Breast epithelium (tissue), 4 donors: Measurements from ENCODE around the gene SCRG1. TPM values are rescaled to one million over a fixed set of nuclear protein-coding genes. Genes with fewer than 3 reads are reported as not detected.

Source experiments
- DNase-seq, 2 donors: peaks; one replicate each; pipeline ENCODE4 v3.0.0-alpha.2; 2019; ENCODE audit warnings: low spot score in 2 of 2
- H3K27ac ChIP-seq, 2 donors: fragments of 200-600 bp; sonication (generic) in 1 of 2; one replicate each; pipeline ENCODE4 v1.5.1; 2016 to 2019; ENCODE audit warnings: mild to moderate bottlenecking in 1 of 2
- H3K27me3 ChIP-seq, 2 donors: fragments of 200-600 bp; sonication (generic) in 1 of 2; one replicate each; pipeline versions ENCODE4 v1.5.1 to v1.6.0; 2017 to 2019; ENCODE audit warnings: control low read depth in 1 of 2, mild to moderate bottlenecking in 1 of 2
- H3K36me3 ChIP-seq: fragments of 200-600 bp; one replicate; pipeline ENCODE4 v1.5.1; 2019
- H3K4me1 ChIP-seq, 2 donors: fragments of 200-600 bp; sonication (generic); one replicate each; pipeline ENCODE4 v1.5.1; 2016 to 2019; ENCODE audit warnings: control low read depth in 1 of 2
- H3K4me3 ChIP-seq, 3 donors: fragments of 200-600 bp; sonication (generic); 1 replicate in 2 of 3; 2 replicates in 1 of 3; pipeline ENCODE4 v1.5.1; 2016 to 2019; ENCODE audit warnings: mild to moderate bottlenecking in 3 of 3, moderate library complexity in 2 of 3
- H3K9me3 ChIP-seq, 2 donors: fragments of 200-600 bp; sonication (generic) in 1 of 2; one replicate each; pipeline ENCODE4 v1.5.1; 2016 to 2019; ENCODE audit warnings: control low read depth in 1 of 2
- POLR2A ChIP-seq: fragments of 450-650 bp; IDR thresholded peaks from one replicate; pipeline ENCODE4 v1.6.1; 2016; ENCODE audit warnings: antibody characterized with exemption, mild to moderate bottlenecking, moderate library complexity
- POLR2AphosphoS5 ChIP-seq, 3 donors: sonication (generic); formaldehyde crosslinking; IDR thresholded peaks; one replicate each; pipeline ENCODE4 v1.6.1; 2017; ENCODE audit warnings: antibody characterized with exemption in 3 of 3
- intact Hi-C: fragments of 100-400 bp; cut with DNase I; formaldehyde crosslinking; loops from one replicate; pipeline ENCODE4 v1.15.1; 2023; ENCODE audit warnings: low total_unique reads
- total RNA-seq, 3 donors: library from RNA; depleted of rRNA; stranded (reverse); fragments of >200 nt; gene quantifications; one replicate each; pipeline ENCODE4 v1.1.0, GENCODE V29; 2016
- TF ChIP-seq, protein P1 (sequence below), 3 donors: fragments of 450-650 bp; IDR thresholded peaks; one replicate each; pipeline ENCODE4 v1.5.1; 2016 to 2017; ENCODE audit warnings: antibody characterized with exemption in 3 of 3, mild to moderate bottlenecking in 3 of 3, moderate library complexity in 3 of 3

SCRG1 gene
- total RNA-seq, 3 donors from 2014 or later: under 0.01 to 4.0 (median 0.48) TPM

GRCh38 chr4:173403051-173403450 is 4.1 kb upstream of the SCRG1 start:
- DNase-seq: no peak
- H3K36me3 ChIP-seq: no peaks in the 10 kb centered on the region
- H3K4me3 ChIP-seq: no peak overlapping the region
- intact Hi-C loops: loop anchor here (5.0 kb wide), 1 partner anchor 789 kb away; no protein-coding TSS in a partner anchor
- no peak overlapping the region for H3K27ac ChIP-seq
- no peaks in the 10 kb centered on the region for H3K27me3 ChIP-seq
- no peaks in the 10 kb centered on the region for H3K9me3 ChIP-seq
- no peaks in the 10 kb centered on the region for H3K4me1 ChIP-seq
- TF ChIP-seq, protein P1, sequence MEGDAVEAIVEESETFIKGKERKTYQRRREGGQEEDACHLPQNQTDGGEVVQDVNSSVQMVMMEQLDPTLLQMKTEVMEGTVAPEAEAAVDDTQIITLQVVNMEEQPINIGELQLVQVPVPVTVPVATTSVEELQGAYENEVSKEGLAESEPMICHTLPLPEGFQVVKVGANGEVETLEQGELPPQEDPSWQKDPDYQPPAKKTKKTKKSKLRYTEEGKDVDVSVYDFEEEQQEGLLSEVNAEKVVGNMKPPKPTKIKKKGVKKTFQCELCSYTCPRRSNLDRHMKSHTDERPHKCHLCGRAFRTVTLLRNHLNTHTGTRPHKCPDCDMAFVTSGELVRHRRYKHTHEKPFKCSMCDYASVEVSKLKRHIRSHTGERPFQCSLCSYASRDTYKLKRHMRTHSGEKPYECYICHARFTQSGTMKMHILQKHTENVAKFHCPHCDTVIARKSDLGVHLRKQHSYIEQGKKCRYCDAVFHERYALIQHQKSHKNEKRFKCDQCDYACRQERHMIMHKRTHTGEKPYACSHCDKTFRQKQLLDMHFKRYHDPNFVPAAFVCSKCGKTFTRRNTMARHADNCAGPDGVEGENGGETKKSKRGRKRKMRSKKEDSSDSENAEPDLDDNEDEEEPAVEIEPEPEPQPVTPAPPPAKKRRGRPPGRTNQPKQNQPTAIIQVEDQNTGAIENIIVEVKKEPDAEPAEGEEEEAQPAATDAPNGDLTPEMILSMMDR (IDR thresholded peaks at IDR 0.05): no peak
- no peak for TF ChIP-seq POLR2A
- TF ChIP-seq POLR2AphosphoS5 (IDR thresholded peaks at IDR 0.05): no peak

DNA sequence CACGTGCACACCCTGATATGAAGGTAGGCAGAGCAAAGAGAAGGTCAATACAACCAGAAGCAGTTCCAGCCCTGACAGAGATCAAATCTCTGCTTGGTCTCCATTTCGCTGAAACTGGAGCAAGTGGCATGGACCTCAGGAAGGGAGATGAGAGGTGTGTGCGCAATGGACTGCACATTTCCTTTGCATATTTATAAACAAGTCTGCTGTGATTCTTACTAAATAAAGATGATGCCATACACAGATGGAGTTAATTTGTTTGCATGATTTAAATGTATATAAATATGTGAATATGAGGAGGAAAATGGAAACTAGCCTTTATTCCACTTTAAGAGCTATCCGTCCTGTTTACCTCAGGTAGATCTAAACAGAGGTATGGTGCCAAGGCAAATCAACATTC is 2.1 kb upstream of the SCRG1 start:
- DNase-seq: no peak
- Histone ChIP-seq H3K9me3 (no peaks in the 10 kb centered on the region), H3K4me3 (no peak overlapping the region), H3K4me1 (no peaks in the 10 kb centered on the region), H3K27ac (no peak overlapping the region), H3K36me3 (no peaks in the 10 kb centered on the region), H3K27me3 (no peaks in the 10 kb centered on the region)
- intact Hi-C loops: loop anchor here (5.0 kb wide), 1 partner anchor 791 kb away; no protein-coding TSS in a partner anchor
- no peak for TF ChIP-seq POLR2AphosphoS5 (IDR thresholded peaks at IDR 0.05)
- TF ChIP-seq, protein P1 (IDR thresholded peaks at IDR 0.05): no peak
- TF ChIP-seq POLR2A: no peak

- Histone ChIP-seq H3K27ac (no peak overlapping the region), H3K9me3 (no peaks in the 10 kb centered on the region), H3K4me1 (no peaks in the 10 kb centered on the region), H3K27me3 (no peaks in the 10 kb centered on the region), H3K36me3 (no peaks in the 10 kb centered on the region), H3K4me3 (no peak overlapping the region)
- intact Hi-C loops: no loop called here
- no peak for DNase-seq
- no peak for TF ChIP-seq POLR2A
- no peak for TF ChIP-seq POLR2AphosphoS5 (IDR thresholded peaks at IDR 0.05)
- TF ChIP-seq, protein P1 (IDR thresholded peaks at IDR 0.05): no peak
These were observed 696 bp downstream of the SCRG1 start for GRCh38 chr4:173398220-173398619.

DNA sequence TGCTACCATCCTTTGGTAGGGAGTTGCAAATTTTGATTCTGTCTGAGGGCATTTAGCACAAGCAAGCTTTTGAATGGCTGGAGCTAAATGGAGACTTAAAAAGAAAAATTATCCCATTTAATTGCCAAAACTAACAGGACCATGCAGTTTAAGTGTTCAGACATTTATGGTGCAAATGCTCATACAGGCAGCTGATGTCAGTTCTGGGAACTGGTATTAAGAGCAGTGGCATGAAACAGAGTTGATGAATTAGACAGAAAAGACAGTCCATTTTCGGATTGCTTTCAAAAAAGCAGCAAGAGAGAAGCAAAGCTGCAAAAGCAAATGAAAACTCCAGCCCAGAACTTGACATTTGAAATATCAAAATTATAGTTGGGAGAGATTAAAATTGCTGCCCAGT is 1.3 kb downstream of the SCRG1 start:
- Histone ChIP-seq H3K27ac (no peak overlapping the region), H3K4me3 (no peak overlapping the region), H3K4me1 (no peaks in the 10 kb centered on the region), H3K36me3 (no peaks in the 10 kb centered on the region), H3K27me3 (no peaks in the 10 kb centered on the region), H3K9me3 (no peaks in the 10 kb centered on the region)
- DNase-seq: no peak
- TF ChIP-seq POLR2A: no peak
- no peak for TF ChIP-seq POLR2AphosphoS5 (IDR thresholded peaks at IDR 0.05)
- TF ChIP-seq, protein P1 (IDR thresholded peaks at IDR 0.05): no peak
- intact Hi-C loops: no loop called here

DNA sequence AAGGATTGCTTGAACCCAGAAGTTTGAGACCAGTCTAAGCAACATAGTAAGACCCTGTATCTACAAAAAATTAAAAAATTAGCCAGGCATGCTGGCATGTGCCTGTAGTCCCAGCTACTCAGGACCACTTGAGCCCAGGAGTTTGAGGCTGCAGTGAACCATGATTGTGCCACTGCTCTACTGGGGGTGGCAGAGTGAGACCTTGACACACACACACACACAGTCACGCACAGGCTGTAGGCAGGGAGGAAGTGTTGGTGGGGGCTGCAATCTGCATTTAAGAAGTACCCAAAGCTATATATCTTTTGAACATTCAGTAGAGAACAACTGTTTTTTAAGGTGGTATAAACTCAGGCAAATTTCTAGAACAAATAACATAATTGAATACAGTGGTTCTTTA is 7.2 kb downstream of the SCRG1 start:
- Histone ChIP-seq H3K9me3 (no peaks in the 10 kb centered on the region), H3K4me3 (no peak overlapping the region), H3K36me3 (no peaks in the 10 kb centered on the region), H3K27me3 (no peaks in the 10 kb centered on the region), H3K27ac (no peak overlapping the region), H3K4me1 (no peaks in the 10 kb centered on the region)
- TF ChIP-seq, protein P1 (IDR thresholded peaks at IDR 0.05): no peak
- TF ChIP-seq POLR2AphosphoS5 (IDR thresholded peaks at IDR 0.05) (no peak), POLR2A (no peak)
- DNase-seq: no peak
- intact Hi-C loops: no loop called here
